ENCODE results near the gene TPM3. TPM values are rescaled to one million over a fixed set of nuclear protein-coding genes. Genes with fewer than 3 reads are reported as not detected.
"Not testable (repeated sequence)": the region's sequence is repeated elsewhere in the genome, so short reads cannot be mapped to it uniquely, and the experiment has no call there.

TPM3 gene
- total RNA-seq, 1 experiment from 2014 or later, result 625 TPM

DNA sequence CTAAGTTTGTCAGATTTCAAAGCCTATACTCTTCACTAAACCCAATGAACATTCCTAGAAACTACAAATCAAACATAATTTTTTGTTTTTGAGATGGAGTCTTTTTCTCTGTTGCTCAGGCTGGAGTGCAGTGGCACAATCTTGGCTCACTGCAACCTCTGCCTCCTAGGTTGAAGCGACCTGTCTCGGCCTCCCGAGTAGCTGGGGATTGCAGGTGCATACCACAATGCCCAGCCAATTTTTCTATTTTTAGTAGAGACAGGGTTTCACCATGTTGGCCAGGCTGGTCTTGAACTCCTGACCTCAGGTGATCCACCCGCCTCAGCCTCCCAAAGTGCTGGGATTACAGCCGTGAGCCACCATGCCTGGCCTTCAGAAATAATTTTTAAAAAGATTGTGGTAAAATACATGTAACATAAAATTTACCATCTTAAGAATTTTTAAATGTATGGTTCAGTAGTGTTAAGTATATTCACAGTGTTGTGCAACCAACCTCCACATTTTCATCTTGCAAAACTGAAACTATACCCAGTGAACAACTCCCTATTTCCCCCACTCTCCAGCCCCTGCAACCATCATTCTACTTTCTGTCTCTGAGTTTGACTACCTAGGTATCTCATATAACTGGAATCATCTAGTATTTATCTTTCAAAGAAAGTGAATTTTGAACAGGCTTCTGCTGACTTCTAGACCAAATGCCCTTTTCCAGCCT, 16.9 kb upstream of the TPM3 start:
- TF ChIP-seq, protein P1, sequence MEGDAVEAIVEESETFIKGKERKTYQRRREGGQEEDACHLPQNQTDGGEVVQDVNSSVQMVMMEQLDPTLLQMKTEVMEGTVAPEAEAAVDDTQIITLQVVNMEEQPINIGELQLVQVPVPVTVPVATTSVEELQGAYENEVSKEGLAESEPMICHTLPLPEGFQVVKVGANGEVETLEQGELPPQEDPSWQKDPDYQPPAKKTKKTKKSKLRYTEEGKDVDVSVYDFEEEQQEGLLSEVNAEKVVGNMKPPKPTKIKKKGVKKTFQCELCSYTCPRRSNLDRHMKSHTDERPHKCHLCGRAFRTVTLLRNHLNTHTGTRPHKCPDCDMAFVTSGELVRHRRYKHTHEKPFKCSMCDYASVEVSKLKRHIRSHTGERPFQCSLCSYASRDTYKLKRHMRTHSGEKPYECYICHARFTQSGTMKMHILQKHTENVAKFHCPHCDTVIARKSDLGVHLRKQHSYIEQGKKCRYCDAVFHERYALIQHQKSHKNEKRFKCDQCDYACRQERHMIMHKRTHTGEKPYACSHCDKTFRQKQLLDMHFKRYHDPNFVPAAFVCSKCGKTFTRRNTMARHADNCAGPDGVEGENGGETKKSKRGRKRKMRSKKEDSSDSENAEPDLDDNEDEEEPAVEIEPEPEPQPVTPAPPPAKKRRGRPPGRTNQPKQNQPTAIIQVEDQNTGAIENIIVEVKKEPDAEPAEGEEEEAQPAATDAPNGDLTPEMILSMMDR (IDR thresholded peaks at IDR 0.05; ENCODE audit: unreplicated experiment), result no peak
- Mint-ChIP-seq H3K4me1 (ENCODE audit: insufficient read depth, unreplicated experiment) (no peaks in the 10 kb centered on the region), H3K36me3 (ENCODE audit: insufficient read depth, unreplicated experiment) (peaks cover 89% of the 10 kb centered on the region), H3K27ac (ENCODE audit: low read depth, unreplicated experiment) (no peak overlapping the region), H3K27me3 (ENCODE audit: insufficient read depth, unreplicated experiment) (no peaks in the 10 kb centered on the region), H3K9me3 (ENCODE audit: unreplicated experiment) (no peaks in the 10 kb centered on the region), H3K4me3 (ENCODE audit: unreplicated experiment) (no peak overlapping the region)
- BruUV-seq (replicated peaks), result no TSS peak
- intact Hi-C loops (cut with micrococcal nuclease), result no loop called here
- no peak for DNase-seq (ENCODE audit: unreplicated experiment)
- ChIA-PET CTCF (interaction anchor here (0.6 to 4.0 kb wide), 3 partner anchors 10 to 51 kb away, joined by 3 to 29 read pairs (median 14); no protein-coding TSS in a partner anchor), POLR2A (interaction anchor here (0.7 to 5.1 kb wide), 5 partner anchors 10 to 767 kb away, joined by 3 to 43 read pairs (median 5); partner anchors contain the start of gene UBAP2L)

DNA sequence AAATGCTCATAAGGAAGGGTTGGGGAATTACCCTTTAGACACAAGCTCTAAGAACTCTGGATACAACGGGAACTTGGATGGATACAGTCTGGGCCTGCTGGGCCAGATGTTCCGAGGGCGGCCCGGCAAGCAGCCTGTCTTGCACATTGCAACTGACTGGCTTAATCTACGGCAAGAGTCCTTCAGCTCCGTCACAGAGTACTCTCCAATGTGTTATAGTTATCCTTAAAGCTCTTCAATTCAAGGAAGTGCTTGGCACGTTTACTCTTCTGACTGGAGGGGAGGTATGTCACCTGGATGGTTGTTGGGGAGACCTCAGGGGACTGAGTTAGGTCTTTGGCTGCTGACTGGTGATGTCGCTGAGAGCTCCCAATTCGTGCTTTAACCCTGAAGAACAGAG, 15.4 kb upstream of the TPM3 start:
- POLR2A ChIA-PET, result interaction anchor here (0.5 to 5.1 kb wide), 8 partner anchors 8 to 176 kb away, joined by 3 to 43 read pairs (median 3); partner anchors contain the start of gene UBAP2L

DNA sequence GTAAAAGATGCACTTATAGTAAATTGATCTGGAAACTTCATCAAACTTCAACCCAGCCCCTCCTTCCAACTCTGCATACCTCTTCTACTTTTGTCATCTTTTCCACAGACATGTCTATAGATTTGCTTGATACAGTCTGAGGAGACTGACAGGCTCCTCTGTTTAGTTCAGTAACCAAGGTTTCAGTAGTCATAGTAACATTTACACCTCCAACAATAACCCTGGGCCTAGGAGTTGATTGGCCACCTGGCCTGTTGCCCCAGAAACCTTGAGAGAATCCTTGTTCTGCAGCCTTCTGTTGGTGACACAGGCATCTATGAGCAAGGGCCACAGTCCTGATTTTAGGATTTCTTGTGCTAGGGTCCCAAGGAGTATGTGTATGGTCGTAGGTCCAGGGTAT, 14.3 kb upstream of the TPM3 start, which contains the start of gene CFAP141:
Gene CFAP141 (minus strand): TSS at position 138 of the 400 bp plus-strand sequence. CDS start 26 bp downstream, at position 112.
- no peak for DNase-seq (ENCODE audit: unreplicated experiment)
- H3K9me3 Mint-ChIP-seq (ENCODE audit: unreplicated experiment), result no peaks in the 10 kb centered on the region
- POLR2A ChIA-PET, result interaction anchor here (5.1 to 10.3 kb wide), 2 partner anchors 12 to 13 kb away, joined by 43 to 167 read pairs; partner anchors contain the start of gene UBAP2L
- H3K27ac Mint-ChIP-seq (ENCODE audit: low read depth, unreplicated experiment), result peak within 1 kb of the TSS; percentile 8
- H3K27me3 Mint-ChIP-seq (ENCODE audit: insufficient read depth, unreplicated experiment), result no peaks in the 10 kb centered on the region
- CTCF ChIA-PET, result no interaction called here
- intact Hi-C loops (cut with micrococcal nuclease), result no loop called here
- TF ChIP-seq, protein P1 (IDR thresholded peaks at IDR 0.05; ENCODE audit: unreplicated experiment), result no peak
- H3K4me3 Mint-ChIP-seq (ENCODE audit: unreplicated experiment), result no peak within 1 kb of the TSS
- BruUV-seq (replicated peaks), result no TSS peak
- H3K36me3 Mint-ChIP-seq (ENCODE audit: insufficient read depth, unreplicated experiment), result peaks cover 62% of the 10 kb centered on the region
- no peaks in the 10 kb centered on the region for H3K4me1 Mint-ChIP-seq (ENCODE audit: insufficient read depth, unreplicated experiment)

More for the DNA sequence above, 15.4 kb upstream of the TPM3 start:
- Mint-ChIP-seq H3K27ac (ENCODE audit: low read depth, unreplicated experiment) (no peak overlapping the region), H3K4me1 (ENCODE audit: insufficient read depth, unreplicated experiment) (no peaks in the 10 kb centered on the region), H3K36me3 (ENCODE audit: insufficient read depth, unreplicated experiment) (peaks cover 73% of the 10 kb centered on the region), H3K9me3 (ENCODE audit: unreplicated experiment) (no peaks in the 10 kb centered on the region), H3K4me3 (ENCODE audit: unreplicated experiment) (no peak overlapping the region), H3K27me3 (ENCODE audit: insufficient read depth, unreplicated experiment) (no peaks in the 10 kb centered on the region)
- no peak for DNase-seq (ENCODE audit: unreplicated experiment)
- CTCF ChIA-PET, result interaction anchor here (0.6 to 4.0 kb wide), 6 partner anchors 9 to 70 kb away, joined by 3 to 29 read pairs (median 4); no protein-coding TSS in a partner anchor
- TF ChIP-seq, protein P1 (IDR thresholded peaks at IDR 0.05; ENCODE audit: unreplicated experiment), result no peak
- BruUV-seq (replicated peaks), result no TSS peak
- intact Hi-C loops (cut with micrococcal nuclease), result no loop called here

DNA sequence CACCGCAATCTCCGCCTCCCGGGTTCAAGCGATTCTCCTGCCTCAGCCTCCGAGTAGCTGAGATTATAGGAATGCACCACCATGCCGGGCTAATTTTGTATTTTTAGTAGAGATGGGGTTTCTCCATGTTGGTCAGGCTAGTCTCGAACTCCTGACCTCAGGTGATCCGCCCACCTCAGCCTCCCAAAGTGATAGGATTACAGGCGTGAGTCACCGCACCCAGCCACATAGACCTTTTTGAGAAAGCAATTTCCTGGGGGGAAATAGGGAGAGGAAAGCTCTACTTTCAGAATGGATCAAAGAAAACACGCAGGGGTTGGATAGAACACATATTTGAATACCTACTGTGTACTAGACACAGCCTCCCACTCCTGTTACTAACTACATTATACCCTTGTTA, 13.9 kb upstream of the TPM3 start:
- DNase-seq (ENCODE audit: unreplicated experiment); CTCF ChIA-PET; H3K9me3 Mint-ChIP-seq (ENCODE audit: unreplicated experiment); H3K4me3 Mint-ChIP-seq (ENCODE audit: unreplicated experiment); H3K27me3 Mint-ChIP-seq (ENCODE audit: insufficient read depth, unreplicated experiment); intact Hi-C loops (cut with micrococcal nuclease); BruUV-seq (replicated peaks); H3K4me1 Mint-ChIP-seq (ENCODE audit: insufficient read depth, unreplicated experiment): not testable (repeated sequence)
- POLR2A ChIA-PET, result interaction anchor here (10.3 kb wide), 1 partner anchor 12 kb away, joined by 167 read pairs; the partner anchor contains the start of gene UBAP2L
- Mint-ChIP-seq H3K27ac (ENCODE audit: low read depth, unreplicated experiment) (peak overlapping the region; percentile 8), H3K36me3 (ENCODE audit: insufficient read depth, unreplicated experiment) (peaks cover 58% of the 10 kb centered on the region)
